ENCODE results near the gene PGS1. TPM values are rescaled to one million over a fixed set of nuclear protein-coding genes. Genes with fewer than 3 reads are reported as not detected.
A peak's percentile ranks its signal among the peaks of the same experiment; 100 is the strongest.

The PGS1 gene
- polyA plus RNA-seq, 4 donors = 34.2 to 54.1 (median 42.5) TPM

DNA sequence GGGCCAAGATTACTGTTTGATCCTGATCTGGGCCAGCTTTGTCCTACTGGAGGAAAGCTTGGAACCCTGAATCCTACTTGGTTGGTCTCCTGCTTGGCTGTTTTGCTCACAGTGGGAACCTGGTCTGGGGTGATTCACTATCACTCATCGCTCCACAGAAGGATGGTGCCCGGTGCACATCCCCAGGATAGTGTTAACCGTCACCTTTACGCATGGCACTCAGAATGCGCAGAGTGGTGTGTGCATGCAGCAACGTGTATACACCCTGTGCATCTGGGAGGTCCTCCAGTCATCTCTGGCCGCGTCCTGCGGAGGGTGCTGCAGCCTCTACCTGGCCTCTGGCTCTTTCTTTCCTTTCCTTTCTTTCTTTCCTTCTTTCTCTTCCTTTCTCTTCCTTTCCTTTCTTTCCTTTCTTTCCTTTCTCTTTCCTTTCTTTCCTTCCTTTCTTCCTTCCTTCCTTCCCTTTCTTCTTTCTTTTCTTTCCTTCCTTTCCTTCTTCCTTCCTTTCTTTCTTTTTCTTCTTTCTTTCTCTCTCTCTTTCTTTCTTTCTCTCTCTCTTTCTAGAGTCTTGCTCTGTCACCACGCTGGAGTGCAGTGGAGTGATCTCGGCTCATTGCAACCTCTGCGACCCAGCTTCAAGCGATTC lies 31.7 kb upstream of the PGS1 start:
- DNase-seq (ENCODE audit: low read depth in 4 of 4, low spot score in 3 of 4) = no peak

GRCh38 chr17:78347453-78347852 lies 31.0 kb upstream of the PGS1 start:
- no peak for DNase-seq (ENCODE audit: low read depth in 4 of 4, low spot score in 3 of 4)

- no peak for DNase-seq (ENCODE audit: low read depth in 4 of 4, low spot score in 3 of 4)
These were observed 30.2 kb upstream of the PGS1 start for GRCh38 chr17:78348055-78348770.

DNA sequence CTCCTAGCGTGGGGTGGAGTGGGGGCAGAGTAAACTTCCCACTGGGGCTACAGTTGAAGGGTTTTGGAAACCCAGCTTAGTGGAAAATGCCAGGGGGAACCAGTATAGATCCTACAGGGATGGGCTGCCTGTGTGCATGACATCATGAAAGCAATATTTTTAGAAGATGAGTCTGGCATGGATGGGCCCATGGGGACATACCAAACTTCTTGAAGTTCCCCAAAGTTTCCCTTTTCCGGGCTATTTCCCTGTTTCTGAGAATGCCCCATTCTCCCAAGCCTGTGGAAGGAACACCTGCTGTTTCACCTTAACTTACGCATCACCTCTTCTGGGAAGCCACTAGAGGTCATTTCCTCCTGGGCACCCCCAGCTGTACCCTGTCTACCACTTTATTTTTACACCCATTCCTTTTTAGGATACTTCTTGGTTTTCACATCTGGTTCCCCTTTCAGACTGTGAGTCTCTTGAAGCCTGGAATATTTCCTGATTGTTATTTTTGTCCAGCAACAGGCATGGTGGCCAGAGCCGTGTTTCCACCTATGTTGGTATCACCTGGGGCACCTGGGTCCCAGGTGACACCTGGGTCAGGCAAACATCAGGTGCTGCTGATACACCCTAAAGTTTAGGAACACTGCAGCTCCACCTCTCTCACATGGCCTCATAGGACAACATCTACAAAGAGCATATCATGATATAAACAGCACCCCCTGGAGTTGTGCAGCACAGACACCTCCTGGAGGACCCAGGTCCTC lies 28.4 kb upstream of the PGS1 start:
- no peak for DNase-seq (ENCODE audit: low read depth in 4 of 4, low spot score in 3 of 4)

DNA sequence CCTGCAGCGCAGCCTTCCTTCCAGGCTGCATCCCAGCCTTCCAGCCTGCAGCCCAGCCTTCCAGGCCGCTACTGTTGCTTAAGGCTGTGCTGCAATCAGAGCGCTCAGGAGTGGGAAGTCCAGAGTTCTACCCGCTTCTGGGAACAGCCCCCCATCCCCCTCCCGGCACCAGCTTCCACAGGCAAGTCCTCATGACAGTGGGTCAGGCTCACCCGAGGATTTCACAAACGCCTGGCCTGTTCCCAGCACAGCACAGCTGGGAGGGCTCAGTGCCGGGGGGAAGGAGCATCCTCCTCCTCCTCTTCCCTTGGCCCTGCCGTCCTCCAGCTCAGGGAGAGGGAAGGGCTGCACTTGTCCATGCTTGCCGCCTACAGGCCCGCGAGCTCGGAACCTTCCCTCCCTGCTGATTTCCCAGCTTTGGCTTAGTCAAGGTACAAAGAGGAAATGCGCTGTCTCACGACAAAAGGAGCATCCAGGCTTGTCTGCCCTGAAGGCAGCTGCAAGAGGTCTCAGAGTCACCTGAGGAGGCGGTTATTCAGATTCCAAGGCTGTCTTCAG lies 26.9 kb upstream of the PGS1 start:
- DNase-seq (ENCODE audit: low read depth in 4 of 4, low spot score in 3 of 4) = no peak

- no peak for DNase-seq (ENCODE audit: low read depth in 4 of 4, low spot score in 3 of 4)
These were observed 24.6 kb upstream of the PGS1 start for GRCh38 chr17:78353834-78354233.

DNA sequence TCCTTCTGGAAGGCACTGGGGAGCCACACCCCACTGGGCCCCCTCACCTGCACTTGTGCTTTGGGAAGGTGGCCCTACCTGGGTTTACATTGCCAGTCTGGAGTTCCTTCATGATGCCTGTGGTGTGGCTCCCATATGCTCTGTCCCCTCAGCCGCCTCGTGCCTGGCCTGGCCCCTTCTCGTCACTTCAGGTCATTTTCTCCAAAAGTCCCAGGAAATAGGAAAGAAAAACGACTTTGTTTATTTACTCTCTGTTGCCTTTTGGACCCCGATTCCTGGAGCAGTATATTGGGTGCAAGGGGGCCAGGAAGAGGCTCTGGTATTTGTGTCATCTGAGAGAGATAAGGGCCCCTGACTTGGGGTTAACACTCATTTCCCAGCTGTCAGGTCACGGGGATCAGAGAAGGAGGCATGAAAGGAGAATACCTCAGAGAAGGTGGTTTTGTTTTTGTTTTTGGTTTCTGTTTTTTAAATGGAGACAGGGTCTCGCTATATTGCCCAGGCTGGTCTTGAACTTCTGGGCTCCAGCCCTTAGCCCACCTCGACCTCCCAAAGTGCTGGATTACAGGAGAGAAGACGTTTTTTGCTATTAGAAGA lies 23.3 kb upstream of the PGS1 start:
- no peak for DNase-seq (ENCODE audit: low read depth in 4 of 4, low spot score in 3 of 4)

DNA sequence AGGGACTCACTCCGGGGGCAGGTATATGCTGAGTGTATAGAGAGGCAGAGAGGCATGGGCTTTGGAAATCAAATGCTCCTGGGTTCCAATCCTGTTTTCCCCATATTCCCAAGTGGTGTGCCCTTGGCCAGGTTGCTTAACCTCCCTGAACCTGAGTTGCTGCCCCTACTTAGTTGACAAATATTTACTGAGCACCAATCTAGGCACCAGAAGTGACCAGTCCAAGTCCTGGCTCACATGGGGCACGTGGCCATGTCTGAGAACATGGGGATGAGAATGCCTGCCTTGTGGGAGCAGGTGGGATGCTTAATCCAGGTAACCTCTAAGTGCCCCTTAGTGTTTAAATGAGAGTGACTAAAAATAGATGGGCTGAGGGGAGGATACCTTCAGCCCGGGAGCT lies 22.7 kb upstream of the PGS1 start:
- DNase-seq (ENCODE audit: low read depth in 4 of 4, low spot score in 3 of 4) = no peak

- no peak for DNase-seq (ENCODE audit: low read depth in 4 of 4, low spot score in 3 of 4)
These were observed 22.2 kb upstream of the PGS1 start for GRCh38 chr17:78356101-78356713.

- DNase-seq (ENCODE audit: low read depth in 4 of 4, low spot score in 3 of 4) = no peak
These were observed 21.3 kb upstream of the PGS1 start for GRCh38 chr17:78357177-78357586.

DNA sequence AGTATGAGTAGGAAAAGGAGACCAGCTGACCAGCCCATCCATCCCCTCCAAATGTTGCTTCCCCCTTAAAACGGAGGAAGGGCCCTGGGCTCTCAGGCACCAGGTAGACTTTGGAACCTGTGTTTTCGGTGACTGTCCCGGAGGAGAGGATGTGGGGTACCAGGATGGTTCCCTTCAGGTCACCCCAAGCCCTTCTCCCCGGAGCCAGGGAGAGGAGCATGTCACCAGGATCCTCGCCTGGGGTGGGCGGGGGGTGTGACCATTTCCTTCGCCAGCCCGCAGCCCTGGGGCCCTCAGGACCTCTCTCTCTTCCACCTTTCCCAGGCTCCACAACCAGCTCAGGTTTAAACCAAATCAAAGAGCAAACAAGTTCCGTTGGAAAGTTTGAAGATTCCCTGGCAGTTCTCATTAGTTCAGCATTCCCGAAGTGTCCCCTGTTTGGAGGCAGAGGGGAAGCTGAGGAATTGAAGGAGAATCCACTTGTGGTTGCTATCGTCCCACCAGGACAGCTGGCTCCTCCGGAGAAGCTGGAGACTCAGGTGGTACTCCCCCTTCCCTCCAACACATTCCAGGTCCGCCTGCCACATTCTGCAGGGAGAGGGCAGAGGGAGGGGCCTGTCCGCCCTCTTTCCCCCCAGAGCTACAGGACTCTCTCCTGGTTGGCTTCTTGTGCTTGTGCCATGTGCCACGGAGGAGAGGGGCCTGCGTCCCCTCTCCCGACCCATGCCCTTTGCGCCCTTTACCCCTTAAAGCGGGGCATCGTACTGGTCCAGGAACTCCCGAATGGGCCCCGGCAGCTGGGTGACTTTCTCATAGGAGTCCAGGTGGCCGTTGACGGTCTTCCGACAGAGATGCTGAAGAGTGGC lies 20.5 kb upstream of the PGS1 start:
- DNase-seq (ENCODE audit: low read depth in 4 of 4, low spot score in 3 of 4) = no peak

GRCh38 chr17:78358538-78359320 lies 19.7 kb upstream of the PGS1 start:
- no peak for DNase-seq (ENCODE audit: low read depth in 4 of 4, low spot score in 3 of 4)

DNA sequence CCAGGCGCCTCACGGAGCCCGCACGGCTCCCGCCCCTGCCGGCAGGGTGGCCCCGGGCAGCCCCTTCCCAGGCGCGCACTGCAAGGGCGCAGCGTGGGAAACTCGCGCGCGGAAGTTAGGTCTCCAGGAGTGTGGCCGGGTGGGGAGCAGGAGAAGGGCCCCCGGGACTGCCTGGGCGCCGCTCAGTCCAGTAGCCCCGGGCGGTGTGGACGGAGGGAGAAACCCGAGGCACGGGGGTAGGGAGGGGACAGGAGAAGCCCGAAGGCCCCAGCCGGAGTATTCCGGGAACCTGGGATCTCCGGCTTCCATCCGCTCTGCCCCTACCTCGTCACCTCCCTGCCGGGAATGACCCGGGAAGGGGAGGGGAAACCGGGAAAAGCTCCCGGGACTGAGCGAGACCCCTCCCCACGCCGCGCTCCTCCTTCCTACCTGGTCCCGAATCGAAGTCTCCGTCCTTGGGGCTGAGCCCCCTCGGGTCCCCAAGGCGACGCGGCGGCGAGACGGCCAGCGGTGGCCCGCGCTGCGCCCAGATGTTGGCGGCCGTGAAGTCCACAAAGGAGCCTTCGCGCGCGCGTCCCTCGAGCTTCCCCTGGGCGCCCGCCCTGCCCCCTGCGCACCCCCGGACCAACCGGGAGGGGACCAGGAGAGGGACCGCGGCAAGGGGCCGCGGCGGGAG lies 19.0 kb upstream of the PGS1 start:
- DNase-seq (ENCODE audit: low read depth in 4 of 4, low spot score in 3 of 4) = no peak

GRCh38 chr17:78359997-78360370 lies 18.5 kb upstream of the PGS1 start, which contains the start of gene SOCS3:
Gene SOCS3 (minus strand): TSS chr17:78360077. CDS start chr17:78359095, 982 bp downstream.
- peak in 3 of 4 donors; percentile 87 to 90 (median 88) for DNase-seq (ENCODE audit: low read depth in 4 of 4, low spot score in 3 of 4)

DNA sequence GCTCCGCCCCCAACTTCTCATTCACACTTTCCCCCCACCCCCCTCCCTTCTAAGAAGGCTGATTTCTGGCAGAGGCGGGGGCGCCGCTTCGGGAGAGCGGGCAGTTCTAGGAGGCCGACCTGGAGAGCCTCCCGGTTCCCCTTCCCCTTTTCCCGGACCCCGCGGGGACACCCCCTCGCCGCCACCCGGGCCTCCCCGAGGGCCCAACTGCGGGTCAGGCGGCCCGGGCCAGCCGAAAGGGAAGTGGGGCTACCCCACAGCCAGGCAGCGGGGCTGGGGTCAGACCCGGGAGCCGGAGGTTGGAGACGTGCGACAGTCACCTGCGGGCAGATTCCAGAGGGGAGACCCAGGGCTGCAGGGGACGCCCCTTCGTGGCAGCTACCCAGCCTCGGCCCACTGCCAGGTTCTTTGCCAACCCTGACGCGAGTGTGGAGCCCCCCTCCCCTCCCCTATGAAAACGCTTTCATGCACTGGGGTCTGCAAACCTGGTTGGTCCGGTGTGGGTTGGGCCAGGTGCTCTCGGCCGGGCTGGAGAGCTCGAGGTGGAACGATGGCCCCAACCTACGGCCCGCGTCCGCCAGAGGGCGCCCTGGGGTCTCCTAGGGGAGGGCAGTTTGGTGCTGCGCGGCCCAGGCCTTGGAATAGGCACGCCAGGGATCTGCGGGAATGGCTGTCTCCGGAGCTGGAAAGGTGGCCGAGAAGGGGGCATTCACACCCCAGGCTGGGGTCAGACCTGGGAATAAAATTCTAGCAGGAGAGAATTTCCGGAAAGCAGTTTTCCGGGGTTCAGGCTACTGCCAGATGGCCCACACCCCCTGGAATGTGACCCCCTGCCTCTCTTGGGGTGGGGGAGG lies 17.9 kb upstream of the PGS1 start:
- DNase-seq (ENCODE audit: low read depth in 4 of 4, low spot score in 3 of 4) = peak in 1 of 4 donors; percentile 80

- DNase-seq (ENCODE audit: low read depth in 4 of 4, low spot score in 3 of 4) = no peak
These were observed 17.2 kb upstream of the PGS1 start for GRCh38 chr17:78361225-78361701.

- DNase-seq (ENCODE audit: low read depth in 4 of 4, low spot score in 3 of 4) = no peak
These were observed 16.2 kb upstream of the PGS1 start for GRCh38 chr17:78362232-78362631.

All from left renal pelvis (tissue), 4 donors.